Right forelimb (tissue), 1 donor: ENCODE data around the gene WDFY4.

Experiments used
- DNase-seq: peaks from one replicate; pipeline ENCODE4 v3.0.0-alpha.2; 2018

The WDFY4 gene

GRCh38 chr10:49001870-49002672 lies 317.4 kb downstream of the WDFY4 start:
- no peak for DNase-seq

- no peak for DNase-seq
Observed at GRCh38 chr10:49005270-49005669, 320.6 kb downstream of the WDFY4 start.

DNA sequence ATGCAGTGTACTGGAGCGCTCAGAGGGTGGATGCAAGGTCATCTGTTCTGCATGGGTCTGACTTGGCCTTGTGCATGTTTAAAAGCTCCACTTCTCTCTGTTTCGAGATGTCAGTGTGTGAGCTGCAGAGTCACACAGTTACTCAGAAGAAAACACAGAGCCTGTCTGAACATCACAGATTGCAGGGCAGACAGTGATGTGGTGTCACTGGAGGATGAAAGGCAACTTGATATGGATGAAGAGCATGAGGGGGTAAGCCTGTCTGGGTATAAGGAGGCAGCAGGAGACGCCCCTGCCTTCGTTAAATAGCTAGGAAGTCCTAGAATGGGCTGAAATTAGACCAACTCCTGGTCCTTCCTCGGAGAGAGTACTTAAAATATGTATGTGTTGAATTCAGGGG lies 322.5 kb downstream of the WDFY4 start:
- no peak for DNase-seq

GRCh38 chr10:49008091-49008490 lies 323.4 kb downstream of the WDFY4 start:
- no peak for DNase-seq

DNA sequence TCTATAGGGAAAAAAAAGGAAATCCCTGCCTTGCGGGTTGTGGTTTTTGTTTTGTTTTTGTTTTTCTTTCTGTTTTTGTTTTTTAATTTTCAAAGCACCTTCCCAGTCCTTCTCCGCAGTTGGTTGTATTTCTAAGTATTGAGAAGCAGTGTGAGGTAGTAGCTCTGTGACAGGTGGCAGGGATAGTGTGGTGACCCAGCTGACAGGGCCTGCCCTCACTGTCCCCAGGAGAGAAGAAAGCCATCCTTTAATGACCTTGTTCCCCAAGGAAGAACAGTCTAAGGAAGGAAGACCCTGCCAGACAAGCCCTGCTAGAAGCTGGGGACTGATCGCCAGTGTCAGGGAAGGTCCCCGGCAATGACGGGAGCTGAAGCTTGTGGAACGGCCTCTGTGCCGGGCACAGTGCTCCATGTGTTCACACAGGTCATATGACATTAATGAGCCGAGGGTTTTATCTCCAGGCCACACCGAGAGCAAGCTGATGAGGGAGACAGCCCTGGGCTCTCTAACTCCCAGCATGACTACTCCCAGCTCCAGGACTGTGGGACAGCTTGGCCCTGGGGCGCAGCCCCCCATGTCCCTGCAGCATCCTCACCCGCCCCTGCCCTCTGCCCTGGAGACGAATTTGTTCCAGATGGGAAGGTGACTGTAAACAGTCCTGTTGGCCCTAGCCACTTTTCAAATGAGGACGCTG lies 324.0 kb downstream of the WDFY4 start:
- no peak for DNase-seq

GRCh38 chr10:49009199-49009979 lies 324.7 kb downstream of the WDFY4 start:
- DNase-seq = no peak

DNA sequence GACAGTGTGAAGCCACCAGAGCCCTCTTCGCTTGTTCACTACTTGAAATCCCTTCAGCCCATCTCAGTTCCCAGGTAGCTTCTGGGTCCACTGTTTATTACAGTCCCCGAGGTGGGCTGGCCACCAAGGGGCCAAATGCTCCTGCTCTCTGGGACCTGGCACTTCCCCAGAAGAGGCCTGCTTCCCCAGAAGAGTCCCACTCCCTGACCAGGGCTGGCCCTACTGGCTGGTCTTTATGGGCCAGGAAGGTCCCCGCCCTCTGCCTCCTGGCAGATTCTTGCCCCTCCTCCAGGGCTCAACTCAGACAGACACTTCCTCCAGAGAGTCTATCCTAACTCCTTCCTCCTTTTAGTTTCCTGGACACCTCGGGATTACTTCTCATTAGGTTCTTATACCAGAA lies 325.6 kb downstream of the WDFY4 start:
- DNase-seq = no peak

- DNase-seq = no peak
Observed at GRCh38 chr10:49010865-49011264, 326.2 kb downstream of the WDFY4 start.

GRCh38 chr10:49011756-49012155 lies 327.1 kb downstream of the WDFY4 start:
- no peak for DNase-seq

DNA sequence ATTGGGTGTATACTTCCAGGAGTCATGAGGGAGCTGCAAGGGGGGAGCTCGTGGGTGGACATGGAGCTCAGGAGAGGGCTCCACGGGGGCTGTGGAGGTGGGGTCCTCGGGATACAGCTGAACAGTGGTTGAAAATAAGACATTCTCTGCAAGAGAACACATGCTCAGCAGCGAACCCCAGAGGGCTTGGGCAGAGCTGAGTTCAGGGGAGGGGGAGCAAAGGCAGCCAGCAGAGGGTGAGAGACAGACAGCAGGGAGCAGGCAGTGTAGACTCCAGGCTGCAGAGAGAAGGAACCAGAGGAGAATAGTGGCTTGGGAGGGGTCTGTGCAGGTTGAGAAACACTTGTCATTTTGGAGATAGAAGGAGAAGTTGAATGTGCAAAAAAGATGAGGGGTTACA lies 327.9 kb downstream of the WDFY4 start:
- DNase-seq = no peak

GRCh38 chr10:49015700-49016099 lies 331.0 kb downstream of the WDFY4 start:
- DNase-seq = no peak

DNA sequence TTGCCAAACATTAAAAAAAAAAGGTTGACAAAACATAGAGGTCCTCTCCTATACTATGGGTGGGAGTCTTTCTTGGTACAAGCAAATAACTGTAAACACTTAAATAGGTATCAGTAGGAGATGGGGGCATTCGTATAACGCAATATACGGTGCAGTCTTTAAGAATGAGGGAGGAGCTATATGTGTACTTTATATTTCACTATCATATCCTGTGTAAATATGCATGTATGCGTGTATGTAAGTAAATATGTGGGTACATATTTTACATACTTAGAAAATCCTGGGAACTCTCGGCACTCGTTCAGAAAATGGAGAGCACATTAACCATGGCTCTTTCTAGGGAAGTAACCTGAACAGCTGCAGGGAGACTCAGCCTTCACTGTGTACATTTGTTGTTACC lies 337.0 kb downstream of the WDFY4 start:
- no peak for DNase-seq

- DNase-seq = no peak
Observed at GRCh38 chr10:49023071-49023470, 338.4 kb downstream of the WDFY4 start.

GRCh38 chr10:49023752-49024151 lies 339.1 kb downstream of the WDFY4 start:
- no peak for DNase-seq

DNA sequence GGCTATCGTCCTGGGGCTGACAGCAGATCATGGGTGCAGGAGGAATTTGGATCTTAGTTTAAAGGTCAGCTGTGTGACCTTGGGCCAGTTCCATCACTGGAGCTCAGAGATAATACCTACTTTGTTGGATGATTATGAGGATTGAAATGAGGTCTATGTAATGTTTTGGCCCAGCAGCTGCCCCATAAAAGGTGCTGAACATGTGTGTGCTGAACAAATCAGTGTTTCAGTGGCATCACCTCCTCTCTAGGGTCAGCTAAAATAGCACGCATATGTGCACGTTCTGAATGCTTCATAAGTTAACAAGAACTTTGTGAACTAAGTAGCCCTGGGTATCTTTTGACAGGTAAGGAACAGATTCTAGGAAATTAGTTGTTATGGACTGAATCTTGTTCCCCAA lies 339.8 kb downstream of the WDFY4 start:
- no peak for DNase-seq

DNA sequence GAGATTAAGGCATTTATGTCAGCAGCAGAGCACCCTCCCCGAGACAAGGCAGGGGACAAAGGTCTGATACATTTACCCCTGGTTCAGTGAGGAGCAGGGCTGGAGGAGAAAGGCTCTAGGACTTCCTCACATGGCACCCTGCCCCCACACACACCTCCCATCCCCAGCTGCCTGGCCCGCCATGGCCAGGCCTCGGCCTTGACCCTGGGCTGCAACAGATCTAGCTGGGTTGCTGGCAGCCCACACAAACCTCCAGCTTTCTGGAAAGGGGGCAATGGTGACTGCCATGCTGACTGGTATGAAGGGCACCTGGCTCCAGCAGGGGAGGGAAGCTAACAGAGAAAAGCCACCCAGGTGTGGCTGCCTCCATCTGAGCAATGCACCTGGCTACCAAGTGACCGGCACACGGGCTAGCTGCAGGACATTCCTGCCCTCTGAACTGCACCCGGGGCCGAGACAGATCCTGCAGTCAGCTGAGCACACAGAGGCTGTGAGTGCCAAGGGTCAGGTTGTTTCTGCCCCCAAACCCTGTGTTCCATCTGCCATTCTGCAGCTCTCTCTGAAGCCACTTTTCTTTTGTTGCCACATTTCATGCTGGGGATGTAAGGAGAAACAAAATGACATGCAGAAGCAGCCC lies 340.8 kb downstream of the WDFY4 start:
- DNase-seq = no peak

DNA sequence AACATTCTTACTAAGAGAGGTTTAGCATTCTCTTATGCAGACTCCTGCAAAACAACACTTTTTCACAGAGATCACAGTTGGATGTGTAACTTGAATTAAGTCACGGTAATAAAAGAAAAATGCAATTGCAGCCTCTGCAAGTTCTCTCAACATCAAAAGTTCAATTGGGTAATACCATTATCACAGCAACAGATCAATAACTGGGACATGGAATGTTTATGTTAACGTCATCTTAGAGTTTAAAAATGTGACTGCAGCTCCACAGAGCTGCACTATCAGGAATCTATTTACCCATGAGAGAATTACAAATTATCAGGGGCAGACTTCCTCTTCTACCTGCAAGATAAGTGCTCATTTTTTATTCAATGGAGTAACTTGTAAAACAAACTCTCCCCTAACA lies 344.0 kb downstream of the WDFY4 start:
- DNase-seq = no peak

DNA sequence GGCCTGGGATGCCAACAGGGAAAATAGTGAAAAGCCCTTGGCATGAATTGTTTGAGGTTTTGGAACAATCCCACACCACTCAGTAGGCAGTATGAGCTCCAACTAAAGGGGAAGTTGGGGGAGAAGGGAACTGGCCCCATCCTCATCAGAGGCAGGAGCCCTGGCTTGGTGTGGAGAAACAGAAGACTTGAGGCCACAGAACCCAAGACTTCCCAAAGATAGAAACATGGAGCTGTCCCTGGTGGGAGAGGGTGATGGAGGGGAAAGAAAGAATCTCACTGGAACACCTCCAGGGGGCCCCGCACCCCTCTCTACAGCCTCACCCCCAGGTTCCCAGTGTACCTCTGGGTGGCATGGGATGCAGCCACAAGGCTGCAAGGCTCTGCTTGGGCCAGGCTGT lies 345.0 kb downstream of the WDFY4 start:
- no peak for DNase-seq
